ENCODE data around the gene HRNR. TPM values are rescaled to one million over a fixed set of nuclear protein-coding genes. Genes with fewer than 3 reads are reported as not detected.
"Not testable (repeated sequence)": the region's sequence is repeated elsewhere in the genome, so short reads cannot be mapped to it uniquely, and the experiment has no call there.

The HRNR gene
- total RNA-seq, 4 donors from 2014 or later, result 0.06 TPM; not detected in 3

DNA sequence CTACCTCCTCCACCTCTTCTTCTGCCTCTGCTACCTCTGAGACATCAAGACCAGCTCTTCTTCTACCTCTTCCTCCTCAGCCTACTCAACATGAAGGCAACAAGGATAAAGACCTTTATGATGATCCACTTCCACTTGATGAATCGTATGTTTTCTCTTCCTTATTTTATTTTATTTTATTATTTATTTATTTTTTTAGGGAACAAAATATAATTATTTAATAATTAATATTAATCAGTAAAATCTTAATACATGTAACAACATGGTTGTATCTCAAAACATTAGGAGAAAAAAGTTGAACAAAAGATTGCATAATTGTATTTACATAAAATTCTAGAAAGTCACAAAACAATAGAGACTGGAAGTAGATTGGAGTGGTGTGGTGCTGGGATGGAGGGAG, 13.1 kb upstream of the HRNR start:
- Histone ChIP-seq H3K27me3 (no peaks in the 10 kb centered on the region), H3K4me3 (no peak overlapping the region), H3K4me1 (no peaks in the 10 kb centered on the region), H3K36me3 (no peaks in the 10 kb centered on the region), H3K27ac (no peak overlapping the region), H3K9me3 (no peaks in the 10 kb centered on the region)
- intact Hi-C loops (cut with DNase I; ENCODE audit: low total_unique reads), result no loop called here
- DNase-seq, result no peak
- TF ChIP-seq, protein P1, sequence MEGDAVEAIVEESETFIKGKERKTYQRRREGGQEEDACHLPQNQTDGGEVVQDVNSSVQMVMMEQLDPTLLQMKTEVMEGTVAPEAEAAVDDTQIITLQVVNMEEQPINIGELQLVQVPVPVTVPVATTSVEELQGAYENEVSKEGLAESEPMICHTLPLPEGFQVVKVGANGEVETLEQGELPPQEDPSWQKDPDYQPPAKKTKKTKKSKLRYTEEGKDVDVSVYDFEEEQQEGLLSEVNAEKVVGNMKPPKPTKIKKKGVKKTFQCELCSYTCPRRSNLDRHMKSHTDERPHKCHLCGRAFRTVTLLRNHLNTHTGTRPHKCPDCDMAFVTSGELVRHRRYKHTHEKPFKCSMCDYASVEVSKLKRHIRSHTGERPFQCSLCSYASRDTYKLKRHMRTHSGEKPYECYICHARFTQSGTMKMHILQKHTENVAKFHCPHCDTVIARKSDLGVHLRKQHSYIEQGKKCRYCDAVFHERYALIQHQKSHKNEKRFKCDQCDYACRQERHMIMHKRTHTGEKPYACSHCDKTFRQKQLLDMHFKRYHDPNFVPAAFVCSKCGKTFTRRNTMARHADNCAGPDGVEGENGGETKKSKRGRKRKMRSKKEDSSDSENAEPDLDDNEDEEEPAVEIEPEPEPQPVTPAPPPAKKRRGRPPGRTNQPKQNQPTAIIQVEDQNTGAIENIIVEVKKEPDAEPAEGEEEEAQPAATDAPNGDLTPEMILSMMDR (IDR thresholded peaks at IDR 0.05), result no peak
- no peak for TF ChIP-seq POLR2A (IDR thresholded peaks at IDR 0.05)

DNA sequence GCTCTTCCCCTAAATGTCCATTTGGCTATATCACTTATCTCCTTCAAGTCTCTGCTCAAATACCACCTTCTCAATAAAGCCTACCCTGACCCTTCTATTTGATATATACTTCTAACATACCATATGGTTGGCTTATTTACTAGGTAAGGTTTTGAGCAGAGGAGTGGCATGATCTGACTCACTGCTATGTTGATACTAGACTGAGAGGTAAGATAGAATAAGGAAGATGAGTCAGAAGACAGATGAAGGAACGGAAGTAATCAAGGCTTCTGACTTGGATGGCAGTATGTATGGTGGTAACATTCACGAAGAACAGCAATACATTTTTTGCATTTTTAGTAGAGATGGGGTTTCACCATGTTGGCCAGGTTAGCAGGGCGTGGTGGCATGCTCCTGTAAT, 4.8 kb upstream of the HRNR start:
- intact Hi-C loops (cut with DNase I; ENCODE audit: low total_unique reads), result no loop called here
- Histone ChIP-seq H3K4me1 (no peaks in the 10 kb centered on the region), H3K27ac (no peak overlapping the region), H3K9me3 (no peaks in the 10 kb centered on the region), H3K27me3 (no peaks in the 10 kb centered on the region), H3K4me3 (no peak overlapping the region), H3K36me3 (no peaks in the 10 kb centered on the region)
- TF ChIP-seq, protein P1 (IDR thresholded peaks at IDR 0.05), result no peak
- no peak for TF ChIP-seq POLR2A (IDR thresholded peaks at IDR 0.05)
- no peak for DNase-seq

DNA sequence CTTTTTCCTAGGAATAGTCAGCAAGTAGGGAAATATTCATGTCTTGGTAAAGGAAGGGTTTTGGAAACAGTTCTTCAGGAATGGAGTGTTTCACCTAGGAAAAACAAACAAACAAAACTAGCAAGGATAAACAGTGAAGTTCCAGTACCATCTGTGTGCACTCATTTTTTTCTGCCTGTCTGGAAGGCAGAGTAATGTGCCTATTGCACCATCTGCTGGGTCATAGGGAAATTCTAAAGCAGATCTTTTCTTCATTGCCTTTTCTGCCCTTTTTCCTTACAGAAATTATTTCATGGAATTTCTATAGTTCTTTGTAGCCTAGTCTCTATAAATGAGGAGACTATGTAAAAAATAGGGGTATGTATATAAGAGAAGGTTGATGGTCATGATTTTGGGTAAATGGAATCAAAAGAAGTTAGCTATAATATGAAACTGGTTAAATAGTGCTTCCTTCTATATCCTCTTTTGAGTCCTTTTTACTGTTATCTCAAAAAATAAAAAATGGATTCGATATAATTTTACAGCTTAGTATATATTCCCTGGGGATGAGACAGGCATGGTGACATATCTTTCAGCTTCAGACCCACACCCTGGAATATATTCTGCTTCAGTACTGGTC, 3.4 kb upstream of the HRNR start:
- no peak for DNase-seq
- Histone ChIP-seq H3K36me3 (no peaks in the 10 kb centered on the region), H3K27me3 (no peaks in the 10 kb centered on the region), H3K4me1 (no peaks in the 10 kb centered on the region), H3K4me3 (no peak overlapping the region), H3K27ac (no peak overlapping the region), H3K9me3 (no peaks in the 10 kb centered on the region)
- intact Hi-C loops (cut with DNase I; ENCODE audit: low total_unique reads), result no loop called here
- TF ChIP-seq, protein P1 (IDR thresholded peaks at IDR 0.05), result no peak
- TF ChIP-seq POLR2A (IDR thresholded peaks at IDR 0.05), result no peak

DNA sequence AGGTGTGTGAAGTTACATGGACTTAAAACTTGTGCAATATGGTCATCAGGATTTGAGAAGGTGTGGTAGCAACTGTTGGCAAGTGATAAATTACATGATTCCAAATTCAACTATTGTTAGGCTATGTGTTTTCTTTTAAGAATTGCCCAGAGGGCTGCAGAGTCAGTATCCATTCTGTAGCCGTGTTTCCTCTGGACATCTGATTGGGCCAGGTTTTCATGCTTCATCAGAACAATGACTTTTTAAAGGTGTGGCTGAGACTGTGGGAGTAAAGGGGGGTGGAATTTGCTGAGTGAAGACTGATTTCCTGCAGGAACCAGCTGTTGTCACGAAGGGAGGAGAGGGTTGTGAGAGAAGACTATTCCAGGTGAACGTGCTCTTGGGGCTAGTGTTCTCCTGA, 1.7 kb upstream of the HRNR start:
- no peak overlapping the region for H3K4me3 ChIP-seq
- no peaks in the 10 kb centered on the region for H3K4me1 ChIP-seq
- no peaks in the 10 kb centered on the region for H3K9me3 ChIP-seq
- intact Hi-C loops (cut with DNase I; ENCODE audit: low total_unique reads), result no loop called here
- no peaks in the 10 kb centered on the region for H3K27me3 ChIP-seq
- no peak for DNase-seq
- H3K36me3 ChIP-seq, result no peaks in the 10 kb centered on the region
- no peak overlapping the region for H3K27ac ChIP-seq
- TF ChIP-seq, protein P1 (IDR thresholded peaks at IDR 0.05), result no peak
- no peak for TF ChIP-seq POLR2A (IDR thresholded peaks at IDR 0.05)

DNA sequence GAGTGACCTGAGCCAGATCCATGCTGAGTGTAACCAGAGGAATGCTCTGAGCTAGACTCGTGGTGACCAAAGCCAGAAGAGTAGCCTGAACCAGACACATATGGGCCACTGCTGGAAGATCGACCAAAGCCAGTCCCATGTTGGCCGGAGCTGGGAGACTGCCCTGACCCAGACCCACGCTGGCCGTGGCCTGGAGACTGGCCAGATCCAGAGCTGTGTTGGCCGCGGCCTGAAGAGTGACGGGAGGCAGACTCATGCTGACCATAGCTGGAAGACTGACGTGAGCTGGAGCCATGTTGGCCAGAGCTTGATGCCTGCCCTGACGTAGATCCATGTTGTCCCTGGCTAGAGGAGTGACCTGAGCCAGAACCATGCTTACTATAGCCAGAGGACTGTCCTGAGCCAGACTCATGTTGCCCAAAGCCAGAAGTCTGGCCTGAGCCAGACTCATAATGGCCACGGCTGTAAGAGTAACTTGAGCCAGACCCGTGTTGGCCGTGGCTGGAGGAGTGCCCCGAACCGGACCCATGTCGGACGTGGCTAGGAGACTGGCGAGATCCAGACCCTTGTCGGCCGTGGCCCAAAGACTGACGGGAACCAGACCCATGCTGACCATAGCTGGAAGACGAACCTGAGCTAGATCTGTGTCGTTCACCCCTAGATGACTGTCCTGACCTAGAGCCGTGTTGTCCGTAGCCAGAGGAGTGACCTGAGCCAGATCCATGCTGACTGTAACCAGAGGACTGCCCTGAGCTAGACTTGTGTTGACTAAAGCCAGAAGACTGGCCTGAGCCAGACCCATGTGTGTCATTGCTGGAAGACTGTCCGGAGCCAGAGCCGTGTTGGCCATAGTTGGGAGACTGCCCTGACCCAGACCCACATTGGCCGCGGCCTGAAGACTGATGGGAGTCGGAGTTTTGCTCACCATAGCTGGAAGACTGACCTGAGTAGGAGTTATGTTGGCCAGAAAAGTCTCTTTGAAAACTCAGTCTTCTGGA, 3.5 kb downstream of the HRNR start:
- H3K27ac ChIP-seq, result no peak overlapping the region
- no peaks in the 10 kb centered on the region for H3K9me3 ChIP-seq
- DNase-seq, result no peak
- intact Hi-C loops (cut with DNase I; ENCODE audit: low total_unique reads), result no loop called here
- no peaks in the 10 kb centered on the region for H3K36me3 ChIP-seq
- no peaks in the 10 kb centered on the region for H3K4me1 ChIP-seq
- TF ChIP-seq, protein P1 (IDR thresholded peaks at IDR 0.05), result no peak
- TF ChIP-seq POLR2A (IDR thresholded peaks at IDR 0.05), result no peak
- H3K27me3 ChIP-seq, result no peaks in the 10 kb centered on the region
- H3K4me3 ChIP-seq, result no peak overlapping the region

DNA sequence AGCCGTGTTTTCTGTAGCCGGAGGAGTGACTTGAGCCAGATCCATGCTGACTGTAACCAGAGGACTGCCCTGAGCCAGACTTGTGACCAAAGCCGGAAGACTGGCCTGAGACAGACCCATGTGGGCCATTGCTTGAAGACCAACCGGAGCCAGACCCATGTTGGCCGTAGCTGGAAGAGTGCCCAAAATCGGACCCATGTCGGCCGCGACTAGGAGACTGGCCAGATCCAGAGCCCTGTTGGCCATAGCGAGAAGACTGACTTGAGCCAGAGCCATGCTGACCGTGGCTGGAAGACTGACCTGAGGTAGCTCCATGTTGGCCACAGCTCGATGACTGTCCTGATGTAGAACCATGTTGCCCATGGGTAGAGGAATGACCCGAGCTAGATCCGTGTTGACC, 4.6 kb downstream of the HRNR start:
- intact Hi-C loops (cut with DNase I; ENCODE audit: low total_unique reads); H3K4me3 ChIP-seq; DNase-seq: not testable (repeated sequence)

More for the DNA sequence above, 4.6 kb downstream of the HRNR start:
- not testable (repeated sequence) for H3K27ac ChIP-seq, H3K4me1 ChIP-seq, H3K27me3 ChIP-seq, H3K9me3 ChIP-seq, H3K36me3 ChIP-seq
